ENCODE results near the gene PPP2R5B. TPM values are rescaled to one million over a fixed set of nuclear protein-coding genes. Genes with fewer than 3 reads are reported as not detected.

The PPP2R5B gene
- total RNA-seq, 2 experiments from 2014 or later: 8.6 to 16.2 TPM

- no TSS peak for BruUV-seq (replicated peaks)
- ChIA-PET POLR2A (interaction anchor here (0.6 to 2.2 kb wide), 3 partner anchors 12 to 278 kb away, joined by 3 to 5 read pairs (median 5); no protein-coding TSS in a partner anchor), CTCF (ENCODE audit: unreplicated experiment) (no interaction called here)
- no peaks in the 10 kb centered on the region for H3K9me3 ChIP-seq (ENCODE audit: low read length)
- TF ChIP-seq CTCF (conservative IDR thresholded peaks at IDR 0.05; ENCODE audit: low read length) (no peak), EZH2phosphoT487 (IDR thresholded peaks at IDR 0.05; ENCODE audit: borderline replicate concordance, low read depth, low read length) (no peak)
- peaks cover under 1% of the 10 kb centered on the region for H3K4me1 ChIP-seq (ENCODE audit: insufficient read depth, low read length, poor library complexity, severe bottlenecking)
- intact Hi-C loops (cut with micrococcal nuclease; ENCODE audit: unreplicated experiment): no loop called here
- H4K20me1 ChIP-seq (ENCODE audit: insufficient read depth, low read length): no peaks in the 10 kb centered on the region
- no peak overlapping the region for H2AFZ ChIP-seq (ENCODE audit: low read length)
- no peak for DNase-seq (ENCODE audit: low spot score)
- H3K4me2 ChIP-seq (ENCODE audit: low read length): no peak overlapping the region
- no peak overlapping the region for H3K27ac ChIP-seq (ENCODE audit: low read depth, low read length, poor library complexity, severe bottlenecking)
- no peaks in the 10 kb centered on the region for H3K9me2 ChIP-seq (ENCODE audit: insufficient read depth, low read length)
- H3K4me3 ChIP-seq (ENCODE audit: low read depth, low read length, poor library complexity, severe bottlenecking): no peak overlapping the region
- no peaks in the 10 kb centered on the region for H3K36me3 ChIP-seq (ENCODE audit: insufficient read depth, low read length)
- H3K79me2 ChIP-seq (ENCODE audit: insufficient read depth, low read depth, low read length): no peaks in the 10 kb centered on the region
Observed at GRCh38 chr11:64951529-64951928, 27.0 kb downstream of the PPP2R5B start.

GRCh38 chr11:64954201-64954600 lies 29.7 kb downstream of the PPP2R5B start:
- Histone ChIP-seq H3K9me3 (ENCODE audit: low read length) (no peaks in the 10 kb centered on the region), H3K36me3 (ENCODE audit: insufficient read depth, low read length) (no peaks in the 10 kb centered on the region), H3K4me2 (ENCODE audit: low read length) (no peak overlapping the region), H3K9me2 (ENCODE audit: insufficient read depth, low read length) (no peaks in the 10 kb centered on the region), H2AFZ (ENCODE audit: low read length) (no peak overlapping the region), H3K4me1 (ENCODE audit: insufficient read depth, low read length, poor library complexity, severe bottlenecking) (no peaks in the 10 kb centered on the region), H4K20me1 (ENCODE audit: insufficient read depth, low read length) (no peaks in the 10 kb centered on the region), H3K79me2 (ENCODE audit: insufficient read depth, low read depth, low read length) (no peaks in the 10 kb centered on the region), H3K4me3 (ENCODE audit: low read depth, low read length, poor library complexity, severe bottlenecking) (no peak overlapping the region), H3K27ac (ENCODE audit: low read depth, low read length, poor library complexity, severe bottlenecking) (no peak overlapping the region)
- intact Hi-C loops (cut with micrococcal nuclease; ENCODE audit: unreplicated experiment): no loop called here
- BruUV-seq (replicated peaks): no TSS peak
- TF ChIP-seq CTCF (conservative IDR thresholded peaks at IDR 0.05; ENCODE audit: low read length) (no peak), EZH2phosphoT487 (IDR thresholded peaks at IDR 0.05; ENCODE audit: borderline replicate concordance, low read depth, low read length) (no peak)
- CTCF ChIA-PET (ENCODE audit: unreplicated experiment): interaction anchor here (0.8 kb wide), 1 partner anchor 10 kb away, joined by 3 read pairs; no protein-coding TSS in a partner anchor
- DNase-seq (ENCODE audit: low spot score): no peak
- POLR2A ChIA-PET: interaction anchor here (0.7 to 1.8 kb wide), 4 partner anchors 9 to 791 kb away, joined by 3 to 6 read pairs (median 4); no protein-coding TSS in a partner anchor

- BruUV-seq (replicated peaks): no TSS peak
- CTCF ChIA-PET (ENCODE audit: unreplicated experiment): no interaction called here
- Histone ChIP-seq H3K4me3 (ENCODE audit: low read depth, low read length, poor library complexity, severe bottlenecking) (no peak overlapping the region), H3K9me2 (ENCODE audit: insufficient read depth, low read length) (no peaks in the 10 kb centered on the region), H3K79me2 (ENCODE audit: insufficient read depth, low read depth, low read length) (no peaks in the 10 kb centered on the region), H3K4me2 (ENCODE audit: low read length) (no peak overlapping the region), H3K4me1 (ENCODE audit: insufficient read depth, low read length, poor library complexity, severe bottlenecking) (no peaks in the 10 kb centered on the region), H3K9me3 (ENCODE audit: low read length) (no peaks in the 10 kb centered on the region), H3K27ac (ENCODE audit: low read depth, low read length, poor library complexity, severe bottlenecking) (no peak overlapping the region), H4K20me1 (ENCODE audit: insufficient read depth, low read length) (no peaks in the 10 kb centered on the region), H3K36me3 (ENCODE audit: insufficient read depth, low read length) (no peaks in the 10 kb centered on the region), H2AFZ (ENCODE audit: low read length) (no peak overlapping the region)
- intact Hi-C loops (cut with micrococcal nuclease; ENCODE audit: unreplicated experiment): no loop called here
- POLR2A ChIA-PET: no interaction called here
- no peak for DNase-seq (ENCODE audit: low spot score)
- no peak for TF ChIP-seq CTCF (conservative IDR thresholded peaks at IDR 0.05; ENCODE audit: low read length)
- TF ChIP-seq EZH2phosphoT487 (IDR thresholded peaks at IDR 0.05; ENCODE audit: borderline replicate concordance, low read depth, low read length): no peak
Observed at GRCh38 chr11:64959498-64959897, 35.0 kb downstream of the PPP2R5B start.

Data from OCI-LY7 (cell line).